GM19238 (cell line): ENCODE data around the gene HOXD4.

ENCODE experiments used
- DNase-seq: peaks from one replicate; pipeline ENCODE4 v3.0.0; 2011; ENCODE audit warnings: low spot score; ENCODE audit not compliant: insufficient read length

Gene HOXD4

GRCh38 chr2:176126929-176127773 is 24.2 kb upstream of the HOXD4 start:
- DNase-seq: no peak

- no peak for DNase-seq
Measured at GRCh38 chr2:176127774-176128072, 23.6 kb upstream of the HOXD4 start.

- no peak for DNase-seq
Measured at GRCh38 chr2:176128172-176128981, 23.0 kb upstream of the HOXD4 start.

GRCh38 chr2:176128982-176129796 is 22.2 kb upstream of the HOXD4 start, which contains the start of gene HOXD8:
Gene HOXD8, plus strand, starts transcription at chr2:176129705. Its CDS starts 662 bp downstream, at chr2:176130367.
- no peak for DNase-seq

- no peak for DNase-seq
Measured at GRCh38 chr2:176129813-176130146, 21.6 kb upstream of the HOXD4 start.

- no peak for DNase-seq
Measured at GRCh38 chr2:176130147-176130956, 21.0 kb upstream of the HOXD4 start.

GRCh38 chr2:176130957-176131847 is 20.1 kb upstream of the HOXD4 start:
- no peak for DNase-seq

- DNase-seq: no peak
Measured at GRCh38 chr2:176131848-176132158, 19.5 kb upstream of the HOXD4 start.

GRCh38 chr2:176132205-176133171 is 18.9 kb upstream of the HOXD4 start:
- no peak for DNase-seq

GRCh38 chr2:176133389-176133788 is 18.0 kb upstream of the HOXD4 start:
- no peak for DNase-seq

GRCh38 chr2:176134035-176134434 is 17.3 kb upstream of the HOXD4 start:
- no peak for DNase-seq

- DNase-seq: no peak
Measured at GRCh38 chr2:176135035-176135440, 16.3 kb upstream of the HOXD4 start.

- DNase-seq: no peak
Measured at GRCh38 chr2:176136374-176137251, 14.7 kb upstream of the HOXD4 start.

- DNase-seq: no peak
Measured at GRCh38 chr2:176137252-176137580, 14.1 kb upstream of the HOXD4 start.

GRCh38 chr2:176137906-176138305 is 13.4 kb upstream of the HOXD4 start:
- DNase-seq: no peak

- DNase-seq: no peak
Measured at GRCh38 chr2:176138526-176138922, 12.8 kb upstream of the HOXD4 start.

- no peak for DNase-seq
Measured at GRCh38 chr2:176138923-176139660, 12.3 kb upstream of the HOXD4 start.
